Type B pancreatic cell (in vitro differentiated cells): ENCODE results near the gene EPHA2. TPM values are rescaled to one million over a fixed set of nuclear protein-coding genes. Genes with fewer than 3 reads are reported as not detected.

Source experiments
- DNase-seq: peaks from one replicate; pipeline ENCODE4 v3.0.0; 2021; ENCODE audit warnings: mixed read lengths; ENCODE audit not compliant: unreplicated experiment; ENCODE audit errors: extremely low spot score
- H3K27ac Mint-ChIP-seq: 2 replicates; pipeline ENCODE4 v1.8.0; 2021; ENCODE audit warnings: mild to moderate bottlenecking, mixed read lengths
- H3K27me3 Mint-ChIP-seq: 2 replicates; pipeline ENCODE4 v1.8.0; 2021; ENCODE audit warnings: mixed read lengths
- H3K36me3 Mint-ChIP-seq: 2 replicates; pipeline ENCODE4 v1.8.0; 2021; ENCODE audit warnings: mixed read lengths
- H3K4me1 Mint-ChIP-seq: one replicate; pipeline ENCODE4 v1.8.0; 2021; ENCODE audit warnings: mixed read lengths; ENCODE audit not compliant: unreplicated experiment
- H3K4me3 Mint-ChIP-seq: 2 replicates; pipeline ENCODE4 v1.8.0; 2021; ENCODE audit warnings: mild to moderate bottlenecking, mixed read lengths
- H3K9me3 Mint-ChIP-seq: 2 replicates; pipeline ENCODE4 v1.8.0; 2021; ENCODE audit warnings: mixed read lengths
- total RNA-seq: library from RNA; stranded (reverse); gene quantifications from 2 replicates; pipeline ENCODE4 v1.2.1, GENCODE V29; 2021; ENCODE audit warnings: low replicate concordance
- TF ChIP-seq, protein P1 (sequence below): fragments of 200-600 bp; sonication (generic); conservative IDR thresholded peaks from 2 replicates; pipeline ENCODE4 v1.5.0; 2021; ENCODE audit warnings: antibody characterized with exemption, mild to moderate bottlenecking

EPHA2 gene
- total RNA-seq, 1 donor from 2014 or later: 40.3 TPM

DNA sequence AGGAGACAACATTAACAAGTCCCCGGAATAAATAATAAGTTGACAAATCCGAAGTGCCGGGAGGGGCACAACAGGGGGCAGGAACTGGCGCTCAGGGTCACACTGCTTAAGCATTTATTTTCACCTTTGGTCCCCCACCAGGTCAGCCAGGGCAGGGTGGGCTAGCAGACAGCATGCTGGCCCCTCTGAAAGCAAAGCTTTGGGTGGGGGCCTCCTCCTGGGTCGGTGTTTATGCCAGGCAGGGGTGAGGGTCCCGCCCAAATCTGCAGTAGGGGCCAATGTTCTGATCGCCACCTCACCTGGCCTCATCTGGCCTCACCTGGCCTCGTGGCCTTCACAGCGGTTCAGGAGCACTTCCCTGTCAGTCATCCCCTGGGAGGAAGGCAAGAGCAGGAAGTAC, 74.2 kb downstream of the EPHA2 start:
- Mint-ChIP-seq H3K27ac (no peak overlapping the region), H3K4me3 (no peak overlapping the region), H3K4me1 (peaks cover 25% of the 10 kb centered on the region), H3K9me3 (no peaks in the 10 kb centered on the region), H3K36me3 (no peaks in the 10 kb centered on the region), H3K27me3 (no peaks in the 10 kb centered on the region)
- no peak for DNase-seq
- TF ChIP-seq, protein P1, sequence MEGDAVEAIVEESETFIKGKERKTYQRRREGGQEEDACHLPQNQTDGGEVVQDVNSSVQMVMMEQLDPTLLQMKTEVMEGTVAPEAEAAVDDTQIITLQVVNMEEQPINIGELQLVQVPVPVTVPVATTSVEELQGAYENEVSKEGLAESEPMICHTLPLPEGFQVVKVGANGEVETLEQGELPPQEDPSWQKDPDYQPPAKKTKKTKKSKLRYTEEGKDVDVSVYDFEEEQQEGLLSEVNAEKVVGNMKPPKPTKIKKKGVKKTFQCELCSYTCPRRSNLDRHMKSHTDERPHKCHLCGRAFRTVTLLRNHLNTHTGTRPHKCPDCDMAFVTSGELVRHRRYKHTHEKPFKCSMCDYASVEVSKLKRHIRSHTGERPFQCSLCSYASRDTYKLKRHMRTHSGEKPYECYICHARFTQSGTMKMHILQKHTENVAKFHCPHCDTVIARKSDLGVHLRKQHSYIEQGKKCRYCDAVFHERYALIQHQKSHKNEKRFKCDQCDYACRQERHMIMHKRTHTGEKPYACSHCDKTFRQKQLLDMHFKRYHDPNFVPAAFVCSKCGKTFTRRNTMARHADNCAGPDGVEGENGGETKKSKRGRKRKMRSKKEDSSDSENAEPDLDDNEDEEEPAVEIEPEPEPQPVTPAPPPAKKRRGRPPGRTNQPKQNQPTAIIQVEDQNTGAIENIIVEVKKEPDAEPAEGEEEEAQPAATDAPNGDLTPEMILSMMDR: no peak

DNA sequence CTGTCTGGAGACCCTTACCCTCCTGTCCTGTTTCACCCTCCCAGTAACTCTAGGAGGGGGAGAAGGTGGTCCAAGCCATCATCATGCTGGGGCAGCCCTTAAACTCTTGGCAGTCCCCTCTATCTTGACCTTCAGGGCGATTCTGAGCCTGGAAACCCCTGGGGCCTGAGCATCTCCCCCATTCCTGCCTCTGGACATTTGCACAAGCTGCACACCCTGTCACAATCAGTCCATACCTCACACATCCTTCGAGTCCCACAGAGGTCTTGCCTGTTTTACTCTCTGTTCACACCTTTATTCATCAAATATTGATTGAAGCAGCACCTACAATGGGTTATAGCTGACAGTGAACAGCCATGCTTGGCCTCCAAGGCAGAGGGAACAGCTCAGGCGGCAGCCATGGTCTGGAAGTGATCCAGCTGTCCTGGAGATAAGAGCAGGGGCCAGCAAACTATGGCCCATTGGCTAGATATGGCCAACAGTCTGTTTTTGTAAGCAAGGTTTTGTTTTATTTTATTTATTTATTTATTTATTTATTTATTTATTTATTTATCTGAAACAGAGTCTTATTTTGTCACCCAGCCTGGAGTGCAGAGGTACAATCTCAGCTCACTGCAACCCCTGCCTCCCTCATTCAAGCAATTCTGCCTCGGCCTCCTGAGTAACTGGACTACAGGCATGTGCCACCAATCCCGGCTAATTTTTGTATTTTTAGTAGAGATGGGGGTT, 75.3 kb downstream of the EPHA2 start:
- no peak for DNase-seq
- Mint-ChIP-seq H3K4me3 (no peak overlapping the region), H3K27ac (no peak overlapping the region), H3K9me3 (no peaks in the 10 kb centered on the region), H3K36me3 (no peaks in the 10 kb centered on the region), H3K27me3 (no peaks in the 10 kb centered on the region), H3K4me1 (peaks cover 25% of the 10 kb centered on the region)
- TF ChIP-seq, protein P1: no peak

DNA sequence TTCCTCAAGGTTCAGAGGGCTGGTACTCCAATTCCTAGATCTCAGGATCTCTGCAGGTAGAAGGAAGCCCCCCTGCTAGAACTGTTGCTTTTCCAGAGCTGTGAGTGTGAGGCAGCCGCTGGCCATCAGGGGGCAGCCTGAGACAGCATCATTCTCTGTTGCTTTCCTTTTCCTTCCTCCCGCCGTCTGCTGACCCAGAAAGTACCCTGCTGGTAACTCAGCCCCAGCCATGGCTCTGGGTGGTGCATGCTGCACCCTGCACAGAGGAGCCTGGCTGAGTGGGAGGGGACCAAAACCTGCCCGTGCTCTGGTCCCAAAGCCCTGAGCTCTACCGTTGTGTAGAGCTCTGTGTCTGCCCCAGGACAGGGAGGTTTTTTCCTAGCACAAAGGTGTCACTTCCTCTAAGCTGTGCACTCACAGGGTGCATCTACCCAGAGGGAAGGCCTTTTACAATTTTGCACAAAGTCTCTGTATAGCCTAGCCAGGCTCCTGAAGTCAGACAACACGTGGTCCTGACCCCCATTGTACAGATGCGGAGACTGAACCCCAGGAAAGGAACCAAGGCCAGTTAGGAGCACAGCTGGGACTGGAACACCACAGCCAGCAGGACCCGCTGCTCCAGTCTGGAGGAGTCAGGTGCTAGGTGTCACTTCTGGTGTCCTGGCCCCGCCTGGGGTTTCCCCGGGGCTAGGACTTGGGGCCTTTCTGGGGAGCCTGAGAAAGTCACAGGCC, 76.8 kb downstream of the EPHA2 start:
- Mint-ChIP-seq H3K4me3 (no peak overlapping the region), H3K27ac (peak overlapping the region; percentile 76), H3K36me3 (no peaks in the 10 kb centered on the region), H3K4me1 (peaks cover 30% of the 10 kb centered on the region), H3K9me3 (no peaks in the 10 kb centered on the region), H3K27me3 (peaks cover 5% of the 10 kb centered on the region)
- peak; percentile 85 for DNase-seq
- TF ChIP-seq, protein P1: peak; percentile 94

DNA sequence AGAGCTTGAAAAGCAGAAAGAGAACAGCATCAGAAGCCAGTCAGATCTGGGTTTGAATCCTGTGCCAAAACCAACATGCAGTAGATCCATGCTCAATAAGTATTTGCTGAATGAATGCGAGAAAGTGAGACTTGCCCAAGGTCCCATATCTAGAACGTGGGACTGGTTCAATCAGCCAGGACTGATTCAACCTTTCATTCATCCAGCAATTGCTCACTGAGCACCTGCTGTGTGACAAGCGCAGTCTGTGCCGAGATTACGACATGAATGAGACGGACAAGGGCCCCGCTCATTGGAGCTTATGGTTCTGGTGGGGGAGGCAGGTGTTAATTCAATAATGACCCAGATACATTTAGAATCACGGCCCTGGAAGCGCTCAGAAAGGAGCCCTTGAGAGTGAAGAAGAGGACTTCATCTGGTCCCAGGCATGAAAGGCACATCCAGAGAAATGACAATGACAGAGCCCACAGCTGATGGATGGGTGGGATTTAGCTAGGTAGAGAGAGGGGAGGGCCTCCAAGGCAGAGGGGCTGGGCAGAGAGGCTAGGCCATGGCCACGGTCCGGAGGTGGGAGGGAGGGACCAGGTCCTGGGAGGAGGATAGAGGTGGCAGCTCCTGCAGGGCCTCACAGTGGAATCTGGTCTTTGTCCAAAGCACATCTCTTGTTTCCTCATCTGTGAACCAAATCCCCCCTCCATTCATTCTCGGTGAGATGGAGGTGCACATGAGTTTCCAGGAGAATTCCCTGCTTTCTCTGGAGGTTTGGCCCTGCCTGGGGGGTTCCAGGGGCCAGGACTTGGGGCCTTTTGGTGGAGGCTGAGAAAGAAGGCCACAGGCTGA, 78.2 kb downstream of the EPHA2 start:
- H3K36me3 Mint-ChIP-seq: no peaks in the 10 kb centered on the region
- peaks cover 10% of the 10 kb centered on the region for H3K27me3 Mint-ChIP-seq
- H3K9me3 Mint-ChIP-seq: no peaks in the 10 kb centered on the region
- H3K27ac Mint-ChIP-seq: no peak overlapping the region
- TF ChIP-seq, protein P1: no peak
- no peak for DNase-seq
- no peak overlapping the region for H3K4me3 Mint-ChIP-seq
- peaks cover 28% of the 10 kb centered on the region for H3K4me1 Mint-ChIP-seq

GRCh38 chr1:16076865-16077238, 79.0 kb downstream of the EPHA2 start:
- Mint-ChIP-seq H3K4me3 (no peak overlapping the region), H3K4me1 (peaks cover 28% of the 10 kb centered on the region), H3K27me3 (peaks cover 13% of the 10 kb centered on the region), H3K27ac (no peak overlapping the region), H3K36me3 (no peaks in the 10 kb centered on the region), H3K9me3 (no peaks in the 10 kb centered on the region)
- DNase-seq: no peak
- TF ChIP-seq, protein P1: no peak
